ENCODE data around the gene INHBE.

- peak; percentile 61 for TF ChIP-seq CTCF (conservative IDR thresholded peaks at IDR 0.05; ENCODE audit: low read length)
- no peak for TF ChIP-seq EZH2phosphoT487 (IDR thresholded peaks at IDR 0.05; ENCODE audit: borderline replicate concordance)
These were observed 32.7 kb downstream of the INHBE start, which contains the start of gene MARS1 for GRCh38 chr12:57487597-57488401.
